ENCODE data around the gene CAPN8. TPM values are rescaled to one million over a fixed set of nuclear protein-coding genes. Genes with fewer than 3 reads are reported as not detected.

CAPN8 gene
- total RNA-seq, 1 experiment from 2014 or later, result 0.28 TPM

DNA sequence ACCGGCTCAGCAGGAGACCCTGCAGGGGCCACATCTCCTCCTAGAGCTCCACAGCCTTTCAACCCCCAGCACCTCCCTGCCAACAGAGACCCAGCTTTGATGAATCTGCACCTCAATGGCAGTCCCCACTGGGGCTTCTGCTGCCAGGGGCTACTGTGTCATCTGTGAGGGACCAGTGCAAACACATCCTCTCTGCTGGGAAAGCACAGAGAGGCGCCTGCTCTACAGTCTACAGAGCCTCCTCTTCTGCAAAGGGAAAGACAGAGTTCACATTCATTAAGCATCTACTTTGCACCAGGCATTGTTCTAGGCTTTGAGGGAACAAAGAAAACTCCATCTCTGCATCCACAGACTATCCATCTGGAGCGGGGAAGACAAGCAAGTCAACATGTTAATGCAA lies 125.8 kb downstream of the CAPN8 start (continued):
- no peak for TF ChIP-seq MLX (CRISPR knock-in tag; IDR thresholded peaks at IDR 0.05)
- TF ChIP-seq, protein P1, sequence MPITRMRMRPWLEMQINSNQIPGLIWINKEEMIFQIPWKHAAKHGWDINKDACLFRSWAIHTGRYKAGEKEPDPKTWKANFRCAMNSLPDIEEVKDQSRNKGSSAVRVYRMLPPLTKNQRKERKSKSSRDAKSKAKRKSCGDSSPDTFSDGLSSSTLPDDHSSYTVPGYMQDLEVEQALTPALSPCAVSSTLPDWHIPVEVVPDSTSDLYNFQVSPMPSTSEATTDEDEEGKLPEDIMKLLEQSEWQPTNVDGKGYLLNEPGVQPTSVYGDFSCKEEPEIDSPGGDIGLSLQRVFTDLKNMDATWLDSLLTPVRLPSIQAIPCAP (CRISPR knock-in tag; IDR thresholded peaks at IDR 0.05), result no peak

- H3K9me3 Mint-ChIP-seq, result no peaks in the 10 kb centered on the region
- H3K4me3 Mint-ChIP-seq, result no peak overlapping the region
- TF ChIP-seq MXD4 (CRISPR knock-in tag; IDR thresholded peaks at IDR 0.05; ENCODE audit: borderline replicate concordance), result no peak
- no peak for TF ChIP-seq JAZF1 (CRISPR knock-in tag; IDR thresholded peaks at IDR 0.05)
- TF ChIP-seq, protein P2, sequence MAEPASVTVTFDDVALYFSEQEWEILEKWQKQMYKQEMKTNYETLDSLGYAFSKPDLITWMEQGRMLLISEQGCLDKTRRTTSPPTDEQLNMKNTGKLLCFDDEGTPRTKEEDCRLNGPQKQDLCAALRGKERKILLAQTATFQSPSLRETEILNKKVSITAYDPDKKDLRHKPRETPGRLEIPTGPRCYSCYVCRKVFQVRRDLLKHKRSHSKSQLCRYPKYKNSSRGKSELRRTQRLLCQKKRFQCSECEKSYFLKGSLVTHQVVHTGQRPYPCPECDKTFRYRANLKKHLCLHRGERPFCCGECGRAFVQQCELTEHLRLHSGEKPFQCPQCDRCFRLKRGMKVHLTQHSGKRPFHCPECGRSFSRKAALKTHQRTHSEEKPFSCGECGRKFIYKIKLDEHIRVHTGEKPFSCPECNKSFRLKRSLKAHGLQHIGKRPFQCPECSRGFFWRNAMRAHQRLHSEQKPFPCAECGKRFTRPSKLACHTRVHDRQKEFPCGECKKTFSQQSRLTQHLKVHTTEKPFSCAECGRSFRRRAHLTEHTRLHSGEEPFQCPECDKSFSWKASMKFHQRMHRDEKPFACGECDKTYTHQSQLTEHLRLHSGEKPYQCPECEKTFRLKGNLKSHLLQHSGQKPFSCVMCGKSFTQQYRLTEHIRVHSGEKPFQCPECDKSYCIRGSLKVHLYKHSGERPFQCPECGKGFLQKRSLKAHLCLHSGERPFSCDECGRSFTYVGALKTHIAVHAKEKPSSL (CRISPR knock-in tag; conservative IDR thresholded peaks at IDR 0.05), result no peak
- TF ChIP-seq ZNF416 (CRISPR knock-in tag; IDR thresholded peaks at IDR 0.05), result no peak
- TF ChIP-seq ZNF232 (CRISPR knock-in tag; IDR thresholded peaks at IDR 0.05), result no peak
- no peak for TF ChIP-seq OVOL2 (CRISPR knock-in tag; IDR thresholded peaks at IDR 0.05; ENCODE audit: borderline replicate concordance)
- TF ChIP-seq ZNF263 (CRISPR knock-in tag; IDR thresholded peaks at IDR 0.05; ENCODE audit: low read depth), result no peak
- no peak for TF ChIP-seq ZNF219 (CRISPR knock-in tag; IDR thresholded peaks at IDR 0.05; ENCODE audit: borderline replicate concordance)
- TF ChIP-seq, protein P3, sequence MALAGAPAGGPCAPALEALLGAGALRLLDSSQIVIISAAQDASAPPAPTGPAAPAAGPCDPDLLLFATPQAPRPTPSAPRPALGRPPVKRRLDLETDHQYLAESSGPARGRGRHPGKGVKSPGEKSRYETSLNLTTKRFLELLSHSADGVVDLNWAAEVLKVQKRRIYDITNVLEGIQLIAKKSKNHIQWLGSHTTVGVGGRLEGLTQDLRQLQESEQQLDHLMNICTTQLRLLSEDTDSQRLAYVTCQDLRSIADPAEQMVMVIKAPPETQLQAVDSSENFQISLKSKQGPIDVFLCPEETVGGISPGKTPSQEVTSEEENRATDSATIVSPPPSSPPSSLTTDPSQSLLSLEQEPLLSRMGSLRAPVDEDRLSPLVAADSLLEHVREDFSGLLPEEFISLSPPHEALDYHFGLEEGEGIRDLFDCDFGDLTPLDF (CRISPR knock-in tag; IDR thresholded peaks at IDR 0.05), result no peak
- TF ChIP-seq ZBTB21 (CRISPR knock-in tag; IDR thresholded peaks at IDR 0.05; ENCODE audit: borderline replicate concordance), result no peak
- TF ChIP-seq RORB (CRISPR knock-in tag; IDR thresholded peaks at IDR 0.05), result no peak
- no peak for TF ChIP-seq NFYB (CRISPR knock-in tag; conservative IDR thresholded peaks at IDR 0.05; ENCODE audit: low read depth)
- no peak for TF ChIP-seq ZNF423 (CRISPR knock-in tag; IDR thresholded peaks at IDR 0.05)
- TF ChIP-seq RELA (CRISPR knock-in tag; IDR thresholded peaks at IDR 0.05; ENCODE audit: borderline replicate concordance), result no peak
- H3K27ac Mint-ChIP-seq, result no peak overlapping the region
- no peaks in the 10 kb centered on the region; the same call in 1 of the 2 replicates for H3K27me3 Mint-ChIP-seq (ENCODE audit: low read depth)
- DNase-seq (ENCODE audit: low spot score), result no peak
- ATAC-seq, result no peak
- no peaks in the 10 kb centered on the region for H3K36me3 Mint-ChIP-seq
- ChIA-PET CTCF (interaction anchor here (0.6 to 1.8 kb wide), 4 partner anchors 18 to 405 kb away, joined by 3 to 9 read pairs (median 4); no protein-coding TSS in a partner anchor), POLR2A (no interaction called here)
- H3K4me1 Mint-ChIP-seq, result no peaks in the 10 kb centered on the region
Measured at GRCh38 chr1:223538981-223539380, 126.5 kb downstream of the CAPN8 start.

DNA sequence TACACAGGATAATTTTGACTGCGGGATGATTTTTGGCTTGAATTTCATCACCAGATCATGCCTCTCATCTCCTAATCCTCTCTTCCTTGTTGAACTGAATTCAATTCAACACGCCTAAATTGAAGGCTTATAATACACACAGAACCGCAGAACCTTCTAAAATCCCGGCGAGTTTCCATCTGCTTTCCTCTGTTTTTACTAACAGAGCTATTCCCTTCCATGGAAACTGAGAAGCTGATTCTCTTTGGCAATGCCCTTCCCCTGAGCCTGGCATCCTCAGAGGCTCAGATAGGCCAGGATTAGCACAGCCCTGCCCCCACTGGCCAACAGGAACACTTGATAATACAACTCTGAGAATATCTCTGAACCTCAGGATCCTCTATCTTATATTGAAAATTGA lies 130.2 kb downstream of the CAPN8 start:
- H3K4me3 Mint-ChIP-seq, result no peak overlapping the region
- peaks cover 5% of the 10 kb centered on the region for H3K4me1 Mint-ChIP-seq
- ChIA-PET CTCF (interaction anchor here (1.3 to 1.6 kb wide), 3 partner anchors 21 to 148 kb away, joined by 5 to 6 read pairs (median 5); no protein-coding TSS in a partner anchor), POLR2A (no interaction called here)
- DNase-seq (ENCODE audit: low spot score) (no peak), ATAC-seq (0 out of 2 replicates have a peak, but pooled peaks have one; percentile 15)
- H3K36me3 Mint-ChIP-seq, result no peaks in the 10 kb centered on the region
- no peak overlapping the region for H3K27ac Mint-ChIP-seq
- no peaks in the 10 kb centered on the region; the same call in 1 of the 2 replicates for H3K27me3 Mint-ChIP-seq (ENCODE audit: low read depth)
- H3K9me3 Mint-ChIP-seq, result no peaks in the 10 kb centered on the region
- TF ChIP-seq EMX1 (CRISPR knock-in tag; IDR thresholded peaks at IDR 0.05) (no peak), ZBTB43 (CRISPR knock-in tag; IDR thresholded peaks at IDR 0.05) (no peak), ZNF317 (CRISPR knock-in tag; IDR thresholded peaks at IDR 0.05; ENCODE audit: borderline replicate concordance, low read depth) (no peak), CREB1 (CRISPR knock-in tag; IDR thresholded peaks at IDR 0.05) (no peak), GABPB1 (CRISPR knock-in tag; IDR thresholded peaks at IDR 0.05) (no peak), FOXJ3 (CRISPR knock-in tag; IDR thresholded peaks at IDR 0.05; ENCODE audit: borderline replicate concordance) (no peak), ZSCAN18 (CRISPR knock-in tag; IDR thresholded peaks at IDR 0.05) (no peak), NR2C2 (CRISPR knock-in tag; IDR thresholded peaks at IDR 0.05) (no peak)
- TF ChIP-seq, protein P4, sequence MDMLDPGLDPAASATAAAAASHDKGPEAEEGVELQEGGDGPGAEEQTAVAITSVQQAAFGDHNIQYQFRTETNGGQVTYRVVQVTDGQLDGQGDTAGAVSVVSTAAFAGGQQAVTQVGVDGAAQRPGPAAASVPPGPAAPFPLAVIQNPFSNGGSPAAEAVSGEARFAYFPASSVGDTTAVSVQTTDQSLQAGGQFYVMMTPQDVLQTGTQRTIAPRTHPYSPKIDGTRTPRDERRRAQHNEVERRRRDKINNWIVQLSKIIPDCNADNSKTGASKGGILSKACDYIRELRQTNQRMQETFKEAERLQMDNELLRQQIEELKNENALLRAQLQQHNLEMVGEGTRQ (CRISPR knock-in tag; IDR thresholded peaks at IDR 0.05), result no peak
- TF ChIP-seq, protein P5, sequence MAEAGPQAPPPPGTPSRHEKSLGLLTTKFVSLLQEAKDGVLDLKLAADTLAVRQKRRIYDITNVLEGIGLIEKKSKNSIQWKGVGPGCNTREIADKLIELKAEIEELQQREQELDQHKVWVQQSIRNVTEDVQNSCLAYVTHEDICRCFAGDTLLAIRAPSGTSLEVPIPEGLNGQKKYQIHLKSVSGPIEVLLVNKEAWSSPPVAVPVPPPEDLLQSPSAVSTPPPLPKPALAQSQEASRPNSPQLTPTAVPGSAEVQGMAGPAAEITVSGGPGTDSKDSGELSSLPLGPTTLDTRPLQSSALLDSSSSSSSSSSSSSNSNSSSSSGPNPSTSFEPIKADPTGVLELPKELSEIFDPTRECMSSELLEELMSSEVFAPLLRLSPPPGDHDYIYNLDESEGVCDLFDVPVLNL (CRISPR knock-in tag; IDR thresholded peaks at IDR 0.05; ENCODE audit: borderline replicate concordance, low read depth), result no peak
